Liver (tissue), 9 donors: Measurements from ENCODE around the gene SRGAP1. TPM values are rescaled to one million over a fixed set of nuclear protein-coding genes. Genes with fewer than 3 reads are reported as not detected.

Experiments used
- DNase-seq: peaks from one replicate; pipeline ENCODE4 v3.0.0-alpha.2; 2017; ENCODE audit warnings: low spot score
- H3K27ac ChIP-seq, 2 donors: one replicate each; pipeline ENCODE4 v1.7.0; 2013; ENCODE audit warnings: inconsistent platforms in 2 of 2, low read length in 2 of 2, control low read depth in 1 of 2, low read depth in 1 of 2, mild to moderate bottlenecking in 1 of 2
- H3K27me3 ChIP-seq, 4 donors: one replicate each; pipeline versions ENCODE4 v1.6.1 to v1.7.0; 2013; ENCODE audit warnings: low read length in 3 of 4, inconsistent platforms in 1 of 4, mild to moderate bottlenecking in 1 of 4, moderate library complexity in 1 of 4; ENCODE audit not compliant: control insufficient read depth in 4 of 4, insufficient read depth in 4 of 4
- H3K36me3 ChIP-seq, 4 donors: one replicate each; pipeline versions ENCODE4 v1.6.1 to v1.7.0; 2013; ENCODE audit warnings: low read length in 3 of 4, mild to moderate bottlenecking in 3 of 4, low read depth in 1 of 4, moderate library complexity in 1 of 4; ENCODE audit not compliant: control insufficient read depth in 4 of 4, insufficient read depth in 3 of 4
- H3K4me1 ChIP-seq, 4 donors: one replicate each; pipeline versions ENCODE4 v1.6.1 to v1.7.0; 2013; ENCODE audit warnings: low read length in 3 of 4, mild to moderate bottlenecking in 3 of 4, moderate library complexity in 1 of 4; ENCODE audit not compliant: control insufficient read depth in 4 of 4, insufficient read depth in 4 of 4
- H3K4me3 ChIP-seq, 3 donors: one replicate each; pipeline versions ENCODE4 v1.6.1 to v1.7.0; 2013; ENCODE audit warnings: low read length in 3 of 3, control low read depth in 1 of 3, low read depth in 1 of 3, mild to moderate bottlenecking in 1 of 3
- H3K9ac ChIP-seq, 2 donors: one replicate each; pipeline ENCODE4 v1.7.0; 2013; ENCODE audit warnings: low read length in 2 of 2, mild to moderate bottlenecking in 2 of 2, moderate library complexity in 2 of 2, control low read depth in 1 of 2, low read depth in 1 of 2
- H3K9me3 ChIP-seq, 4 donors: one replicate each; pipeline versions ENCODE4 v1.6.1 to v1.7.0; 2013; ENCODE audit warnings: low read length in 3 of 4; ENCODE audit not compliant: control insufficient read depth in 4 of 4
- ATF3 ChIP-seq: IDR thresholded peaks from 2 replicates; pipeline ENCODE4 v1.6.1; 2016; ENCODE audit warnings: antibody characterized with exemption
- CTCF ChIP-seq: fragments of 150-350 bp; IDR thresholded peaks from 2 replicates; pipeline ENCODE4 v1.5.1; 2017; ENCODE audit warnings: improper control_type of control experiment, low read depth, low read length; ENCODE audit not compliant: missing input control
- EGR1 ChIP-seq, 2 donors: IDR thresholded peaks; 2 replicates each; pipeline ENCODE4 v1.6.1; 2016 to 2018; ENCODE audit warnings: antibody characterized with exemption in 2 of 2, low read depth in 2 of 2
- FOXA1 ChIP-seq: IDR thresholded peaks from 2 replicates; pipeline ENCODE4 v1.6.1; 2016; ENCODE audit warnings: antibody characterized with exemption
- FOXA2 ChIP-seq: IDR thresholded peaks from 2 replicates; pipeline ENCODE4 v1.6.1; 2016; ENCODE audit warnings: antibody characterized with exemption
- GABPA ChIP-seq, 2 donors: IDR thresholded peaks in 1 of 2; conservative IDR thresholded peaks in 1 of 2; 2 replicates each; pipeline ENCODE4 v1.6.1; 2016; ENCODE audit warnings: antibody characterized with exemption in 2 of 2, mild to moderate bottlenecking in 1 of 2, moderate library complexity in 1 of 2
- HNF4A ChIP-seq, 2 donors: conservative IDR thresholded peaks; 2 replicates each; pipeline ENCODE4 v1.6.1; 2016; ENCODE audit warnings: antibody characterized with exemption in 2 of 2, mild to moderate bottlenecking in 2 of 2
- HNF4G ChIP-seq: IDR thresholded peaks from 2 replicates; pipeline ENCODE4 v1.6.1; 2016; ENCODE audit warnings: antibody characterized with exemption
- JUND ChIP-seq, 2 donors: IDR thresholded peaks; 2 replicates each; pipeline ENCODE4 v1.6.1; 2016; ENCODE audit warnings: antibody characterized with exemption in 2 of 2
- NR2F2 ChIP-seq: IDR thresholded peaks from 2 replicates; pipeline ENCODE4 v1.6.1; 2016; ENCODE audit warnings: antibody characterized with exemption
- RAD21 ChIP-seq, 2 donors: IDR thresholded peaks; 2 replicates each; pipeline ENCODE4 v1.6.1; 2016; ENCODE audit warnings: antibody characterized with exemption in 2 of 2, mild to moderate bottlenecking in 2 of 2
- REST ChIP-seq: IDR thresholded peaks from 2 replicates; pipeline ENCODE4 v1.6.1; 2016; ENCODE audit warnings: antibody characterized with exemption, mild to moderate bottlenecking
- RXRA ChIP-seq, 2 donors: IDR thresholded peaks; 2 replicates each; pipeline ENCODE4 v1.6.1; 2017 to 2018; ENCODE audit warnings: antibody characterized with exemption in 2 of 2, mild to moderate bottlenecking in 1 of 2
- SP1 ChIP-seq: IDR thresholded peaks from 2 replicates; pipeline ENCODE4 v1.6.1; 2018; ENCODE audit warnings: antibody characterized with exemption, mild to moderate bottlenecking
- TAF1 ChIP-seq: conservative IDR thresholded peaks from 2 replicates; pipeline ENCODE4 v1.6.1; 2016; ENCODE audit warnings: antibody characterized with exemption, mild to moderate bottlenecking
- YY1 ChIP-seq: IDR thresholded peaks from 2 replicates; pipeline ENCODE4 v1.6.1; 2016; ENCODE audit warnings: antibody characterized with exemption, mild to moderate bottlenecking
- ZBTB33 ChIP-seq: IDR thresholded peaks from 2 replicates; pipeline ENCODE4 v1.6.1; 2016; ENCODE audit warnings: antibody characterized with exemption
- WGBS: extraction: QIAGEN DNeasy Blood & Tissue Kit; methylation state at CpG from one replicate; pipeline ENCODE4 v1.1.7; 2013; 5-methylcytosine and 5-hydroxymethylcytosine counted together
- polyA plus RNA-seq, 2 donors: library from polyadenylated mRNA; stranded (reverse) in 1 of 2; unstranded in 1 of 2; fragments of 200-250 nt in 1 of 2; fragments of >200 nt in 1 of 2; fragmentation: Nextera tagmentation in 1 of 2; extraction: Ambion mirVana in 1 of 2; gene quantifications; one replicate each; pipeline versions ENCODE4 v1.2.1 to v1.2.3, GENCODE V29; 2013 to 2015
- total RNA-seq, 2 donors: library from RNA; depleted of rRNA; stranded (reverse); fragments of >200 nt; gene quantifications; one replicate each; pipeline ENCODE4 v1.2.3, GENCODE V29; 2014
- donor health status: healthy.
- donor health status: healthy.
- donor health status: healthy.
- donor health status: healthy.
- donor health status: healthy.

Gene SRGAP1
- total and polyA plus RNA-seq, 4 donors, result 0.28 to 1.3 (median 0.85) TPM

- Histone ChIP-seq H3K4me3 (no peak overlapping the region), H3K27me3 (no peaks in the 10 kb centered on the region), H3K9ac (no peak overlapping the region), H3K36me3 (no peaks in the 10 kb centered on the region), H3K4me1 (no peaks in the 10 kb centered on the region), H3K27ac (no peak overlapping the region), H3K9me3 (no peaks in the 10 kb centered on the region)
- whole genome bisulfite sequencing, result 85% methylated on average over 1 of the region's 1 CpG
- TF ChIP-seq GABPA (IDR thresholded peaks at IDR 0.05 in 1 of 2, conservative IDR thresholded peaks at IDR 0.05 in 1 of 2) (no peak), HNF4G (no peak), FOXA1 (no peak), SP1 (no peak), ATF3 (no peak), FOXA2 (no peak), TAF1 (no peak), RAD21 (IDR thresholded peaks at IDR 0.05) (no peak), NR2F2 (no peak), ZBTB33 (no peak), RXRA (IDR thresholded peaks at IDR 0.05) (no peak), EGR1 (IDR thresholded peaks at IDR 0.05; ENCODE audit: low read depth in 2 of 2) (no peak), HNF4A (conservative IDR thresholded peaks at IDR 0.05) (no peak)
- no peak for DNase-seq
Observed at GRCh38 chr12:63924781-63925180, 80.3 kb downstream of the SRGAP1 start.

- Histone ChIP-seq H3K36me3 (no peaks in the 10 kb centered on the region), H3K27me3 (no peaks in the 10 kb centered on the region), H3K9ac (no peak overlapping the region), H3K4me3 (no peak overlapping the region), H3K27ac (no peak overlapping the region), H3K4me1 (no peaks in the 10 kb centered on the region), H3K9me3 (no peaks in the 10 kb centered on the region)
- DNase-seq, result no peak
- WGBS, result 92% methylated on average over 2 of the region's 2 CpGs
- TF ChIP-seq JUND (IDR thresholded peaks at IDR 0.05), result no peak
- TF ChIP-seq NR2F2, result no peak
- TF ChIP-seq RAD21 (IDR thresholded peaks at IDR 0.05), result no peak
- no peak for TF ChIP-seq FOXA2
- no peak for TF ChIP-seq ATF3
- no peak for TF ChIP-seq HNF4G
- TF ChIP-seq YY1, result no peak
- no peak for TF ChIP-seq REST
- TF ChIP-seq TAF1, result no peak
- TF ChIP-seq HNF4A (conservative IDR thresholded peaks at IDR 0.05), result no peak
- TF ChIP-seq ZBTB33, result no peak
- no peak for TF ChIP-seq SP1
- no peak for TF ChIP-seq RXRA (IDR thresholded peaks at IDR 0.05)
- no peak for TF ChIP-seq CTCF
Observed at GRCh38 chr12:63927511-63927910, 83.0 kb downstream of the SRGAP1 start.
